HEK293T (cell line): ENCODE data around the gene DNAJC1.

ENCODE experiments used
- ARNT ChIP-seq: fragments of 450-650 bp; IDR thresholded peaks from 2 replicates; pipeline ENCODE4 v1.6.1; 2017; ENCODE audit warnings: mild to moderate bottlenecking
- BHLHE40 ChIP-seq: fragments of 450-650 bp; IDR thresholded peaks from 2 replicates; pipeline ENCODE4 v1.6.1; 2016; ENCODE audit warnings: mild to moderate bottlenecking, moderate library complexity, borderline replicate concordance

DNA sequence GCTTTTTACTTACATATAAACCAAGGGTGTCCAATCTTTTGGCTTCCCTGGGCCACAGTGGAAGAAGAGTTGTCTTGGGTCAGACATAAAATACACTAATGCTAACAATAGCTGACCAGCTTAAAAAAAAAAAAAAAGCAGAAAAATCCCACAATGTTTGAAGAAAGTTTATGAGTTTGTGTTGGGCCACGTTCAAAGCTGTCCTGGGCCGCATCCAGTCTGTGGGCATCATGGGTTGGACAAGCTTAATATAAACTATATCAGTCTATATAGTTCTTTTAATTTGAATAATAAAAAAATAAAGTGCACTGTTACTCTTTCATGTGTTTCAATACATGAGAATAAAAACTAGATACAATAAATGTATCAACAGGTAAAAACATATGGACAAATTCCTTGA lies 179.9 kb downstream of the DNAJC1 start:
- TF ChIP-seq BHLHE40 = no peak
- no peak for TF ChIP-seq ARNT
